Measurements from ENCODE around the gene SHC1.

DNA sequence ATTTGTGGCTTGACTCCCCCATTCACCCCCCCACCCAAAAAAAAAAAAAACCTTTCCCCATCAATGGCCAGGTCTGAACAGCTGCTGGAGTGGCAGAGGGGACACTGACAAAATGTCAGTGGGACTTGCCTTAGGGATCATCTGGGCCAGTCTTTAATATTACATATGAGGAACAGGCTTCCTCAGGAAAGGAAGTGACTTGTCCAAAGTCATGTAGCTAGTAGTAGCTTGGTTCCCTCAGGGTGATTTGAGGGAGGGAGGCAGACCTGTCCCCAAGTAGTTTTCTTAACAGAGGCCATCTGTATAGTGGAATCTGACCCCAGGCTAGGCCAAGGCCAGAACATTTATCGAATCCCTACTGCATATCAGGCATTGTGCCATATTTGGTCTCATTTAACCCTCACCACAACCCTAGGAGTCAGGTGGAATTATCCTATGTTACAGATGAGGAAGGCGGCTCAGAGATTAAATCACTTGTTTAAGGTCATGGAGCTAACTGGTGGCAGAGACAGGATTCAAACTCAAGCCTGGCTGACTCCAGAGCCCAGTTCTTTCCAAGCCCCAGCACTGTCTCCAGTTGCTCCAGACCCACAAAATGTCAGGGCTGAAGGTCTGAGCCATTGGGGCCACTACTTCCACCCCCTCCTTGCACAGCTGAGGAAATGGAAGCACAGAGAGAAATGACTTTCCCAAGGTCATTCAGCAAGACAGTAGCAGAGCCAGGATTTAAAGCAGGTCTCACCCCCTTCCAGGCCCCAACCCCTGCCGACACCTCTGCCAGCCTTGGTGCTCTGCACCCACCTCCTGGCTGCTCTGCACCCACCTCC is 42.4 kb upstream of the SHC1 start:
- TF ChIP-seq GATA2 (IDR thresholded peaks at IDR 0.05; ENCODE audit: low read depth, low read length) = no peak
- no peak for TF ChIP-seq GATA3 (IDR thresholded peaks at IDR 0.05; ENCODE audit: low read depth, low read length)

Data from SH-SY5Y (cell line).